ENCODE data around the gene DAPK1.

The DAPK1 gene

GRCh38 chr9:87614397-87614796 lies 116.7 kb downstream of the DAPK1 start:
- TF ChIP-seq ZFX (IDR thresholded peaks at IDR 0.05; ENCODE audit: borderline replicate concordance) = no peak
- no peak for TF ChIP-seq CTCF (IDR thresholded peaks at IDR 0.05)
- no peak overlapping the region for H3K27ac ChIP-seq

- TF ChIP-seq ZFX (IDR thresholded peaks at IDR 0.05; ENCODE audit: borderline replicate concordance) (no peak), CTCF (IDR thresholded peaks at IDR 0.05) (no peak)
- H3K27ac ChIP-seq = no peak overlapping the region
Measured at GRCh38 chr9:87615136-87615535, 117.5 kb downstream of the DAPK1 start.

GRCh38 chr9:87615547-87616148 lies 118.0 kb downstream of the DAPK1 start:
- H3K27ac ChIP-seq = no peak overlapping the region

GRCh38 chr9:87618226-87618625 lies 120.6 kb downstream of the DAPK1 start:
- TF ChIP-seq ZFX (IDR thresholded peaks at IDR 0.05; ENCODE audit: borderline replicate concordance) (no peak), CTCF (IDR thresholded peaks at IDR 0.05) (no peak)
- H3K27ac ChIP-seq = no peak overlapping the region

More at GRCh38 chr9:87615547-87616148, 118.0 kb downstream of the DAPK1 start:
- TF ChIP-seq ZFX (IDR thresholded peaks at IDR 0.05; ENCODE audit: borderline replicate concordance) (no peak), CTCF (IDR thresholded peaks at IDR 0.05) (no peak)

GRCh38 chr9:87618931-87619330 lies 121.3 kb downstream of the DAPK1 start:
- no peak overlapping the region for H3K27ac ChIP-seq
- TF ChIP-seq CTCF (IDR thresholded peaks at IDR 0.05) = no peak
- no peak for TF ChIP-seq ZFX (IDR thresholded peaks at IDR 0.05; ENCODE audit: borderline replicate concordance)

GRCh38 chr9:87619346-87619745 lies 121.7 kb downstream of the DAPK1 start:
- no peak for TF ChIP-seq CTCF (IDR thresholded peaks at IDR 0.05)
- TF ChIP-seq ZFX (IDR thresholded peaks at IDR 0.05; ENCODE audit: borderline replicate concordance) = no peak

GRCh38 chr9:87620731-87621322 lies 123.2 kb downstream of the DAPK1 start:
- TF ChIP-seq CTCF (IDR thresholded peaks at IDR 0.05) = no peak
- no peak for TF ChIP-seq ZFX (IDR thresholded peaks at IDR 0.05; ENCODE audit: borderline replicate concordance)
- H3K27ac ChIP-seq = no peak overlapping the region

More at GRCh38 chr9:87619346-87619745, 121.7 kb downstream of the DAPK1 start:
- H3K27ac ChIP-seq = no peak overlapping the region

Measured in 22Rv1 (cell line).